Neuronal stem cell (in vitro differentiated cells): ENCODE measurements around the gene PTPRE.

Experiments
- DNase-seq: peaks from one replicate; pipeline ENCODE4 v3.0.0-alpha.2; 2013; ENCODE audit warnings: low spot score
- H2AFZ ChIP-seq: one replicate; pipeline ENCODE4 v1.6.1; 2013; ENCODE audit warnings: mild to moderate bottlenecking, low read length, inconsistent platforms
- H2AK5ac ChIP-seq: 2 replicates; pipeline ENCODE4 v1.6.1; 2013; ENCODE audit warnings: low read depth, mild to moderate bottlenecking, inconsistent platforms, low read length, moderate library complexity, mixed read lengths
- H2BK120ac ChIP-seq: 2 replicates; pipeline ENCODE4 v1.6.1; 2013; ENCODE audit warnings: low read depth, mild to moderate bottlenecking, inconsistent platforms, low read length, moderate library complexity, mixed read lengths
- H2BK12ac ChIP-seq: one replicate; pipeline ENCODE4 v1.6.1; 2013; ENCODE audit warnings: low read length, inconsistent platforms
- H2BK15ac ChIP-seq: 2 replicates; pipeline ENCODE4 v1.6.1; 2013; ENCODE audit warnings: mild to moderate bottlenecking, low read length, inconsistent platforms, mixed read lengths
- H2BK5ac ChIP-seq: one replicate; pipeline ENCODE4 v1.6.1; 2013; ENCODE audit warnings: inconsistent platforms, mild to moderate bottlenecking, low read length, moderate library complexity
- H3K14ac ChIP-seq: one replicate; pipeline ENCODE4 v1.6.1; 2013; ENCODE audit warnings: low read length, inconsistent platforms
- H3K18ac ChIP-seq: 2 replicates; pipeline ENCODE4 v1.6.1; 2013; ENCODE audit warnings: low read length, inconsistent platforms
- H3K23ac ChIP-seq: 2 replicates; pipeline ENCODE4 v1.6.1; 2013; ENCODE audit warnings: low read depth, mild to moderate bottlenecking, mixed read lengths, low read length, inconsistent platforms; ENCODE audit not compliant: poor library complexity
- H3K27ac ChIP-seq: replicated peaks from 3 replicates; pipeline ENCODE4 v1.5.1; 2013; ENCODE audit warnings: low read length, inconsistent platforms
- H3K27me3 ChIP-seq, 3 experiments: 2 replicates each; pipeline ENCODE4 v1.6.1; 2013; ENCODE audit warnings: low read length in 3 of 3, mild to moderate bottlenecking in 2 of 3, inconsistent platforms in 1 of 3, low read depth in 1 of 3, mixed read lengths in 1 of 3, moderate library complexity in 1 of 3; ENCODE audit not compliant: control insufficient read depth in 3 of 3, insufficient read depth in 3 of 3
- H3K36me3 ChIP-seq, 2 donors: replicated peaks in 1 of 2; 2 replicates each; pipeline ENCODE4 v1.6.1; 2013; ENCODE audit warnings: low read length in 2 of 2; ENCODE audit not compliant: control insufficient read depth in 2 of 2, insufficient read depth in 2 of 2
- H3K4ac ChIP-seq: 2 replicates; pipeline ENCODE4 v1.6.1; 2013; ENCODE audit warnings: inconsistent platforms, mild to moderate bottlenecking, low read length, moderate library complexity
- H3K4me1 ChIP-seq, 2 donors: 1 replicate in 1 of 2; 2 replicates in 1 of 2; pipeline ENCODE4 v1.6.1; 2013; ENCODE audit warnings: low read length in 2 of 2, low read depth in 1 of 2; ENCODE audit not compliant: control insufficient read depth in 2 of 2, insufficient read depth in 1 of 2
- H3K4me2 ChIP-seq: one replicate; pipeline ENCODE4 v1.6.1; 2013; ENCODE audit warnings: mild to moderate bottlenecking, low read length, inconsistent platforms; ENCODE audit not compliant: insufficient read depth, poor library complexity, severe bottlenecking
- H3K4me3 ChIP-seq, 2 donors: 2 replicates each; pipeline ENCODE4 v1.5.1; 2013; ENCODE audit warnings: low read length in 2 of 2, mild to moderate bottlenecking in 2 of 2, inconsistent platforms in 1 of 2, moderate library complexity in 1 of 2
- H3K79me1 ChIP-seq: one replicate; pipeline ENCODE4 v1.6.1; 2013; ENCODE audit warnings: low read depth, mild to moderate bottlenecking, inconsistent platforms, low read length, moderate library complexity
- H3K9ac ChIP-seq: one replicate; pipeline ENCODE4 v1.6.1; 2013; ENCODE audit warnings: mild to moderate bottlenecking, low read depth, low read length, inconsistent platforms; ENCODE audit not compliant: poor library complexity
- H3K9me3 ChIP-seq, 2 donors: replicated peaks in 1 of 2; 2 replicates each; pipeline versions ENCODE3 to v1.6.1; 2013; ENCODE audit warnings: low read length in 2 of 2, mild to moderate bottlenecking in 2 of 2, inconsistent platforms in 1 of 2, low read depth in 1 of 2, mixed read lengths in 1 of 2, moderate library complexity in 1 of 2; ENCODE audit not compliant: control insufficient read depth in 2 of 2, insufficient read depth in 1 of 2
- H4K8ac ChIP-seq: one replicate; pipeline ENCODE4 v1.6.1; 2013; ENCODE audit warnings: low read depth, mild to moderate bottlenecking, inconsistent platforms, low read length, moderate library complexity
- H4K91ac ChIP-seq: one replicate; pipeline ENCODE4 v1.6.1; 2013; ENCODE audit warnings: low read length, low read depth, mild to moderate bottlenecking, inconsistent platforms; ENCODE audit not compliant: poor library complexity
- WGBS, 2 donors: extraction: QIAGEN DNeasy Blood & Tissue Kit; methylation state at CpG; one replicate each; pipeline ENCODE4 v1.1.7; 2013; ENCODE audit warnings: missing lambda C conversion rate in 2 of 2, mixed read lengths in 1 of 2; ENCODE audit not compliant: insufficient read length in 2 of 2, insufficient replicate concordance in 1 of 2; ENCODE audit errors: extremely low coverage in 2 of 2; 5-methylcytosine and 5-hydroxymethylcytosine counted together

PTPRE gene

DNA sequence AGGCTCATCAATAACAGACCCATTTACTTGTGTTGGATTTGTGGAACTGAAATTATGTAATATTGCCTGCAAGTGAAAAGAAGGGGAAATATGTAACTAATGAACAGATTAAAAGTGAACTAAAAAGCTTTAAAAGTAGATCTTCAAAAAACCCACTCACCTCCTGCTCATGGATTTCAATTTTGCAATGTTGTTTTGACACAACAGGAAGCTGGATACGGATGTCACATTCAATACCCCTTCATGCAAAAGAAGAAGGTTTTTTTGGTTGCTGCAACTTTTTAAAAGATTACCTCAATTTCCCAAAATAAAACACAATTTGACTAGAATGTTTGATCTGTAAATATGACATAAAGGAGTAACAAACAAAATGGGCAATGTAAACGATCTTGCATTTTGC is 216.0 kb downstream of the PTPRE start:
- Histone ChIP-seq H3K27me3 (peaks cover 0 to 10% (median 0%) of the 10 kb centered on the region in 3 experiments), H2BK15ac (no peak overlapping the region), H2BK120ac (no peak overlapping the region), H3K79me1 (peaks cover 8% of the 10 kb centered on the region), H2BK12ac (no peak overlapping the region), H4K8ac (no peak overlapping the region), H2AFZ (no peak overlapping the region), H3K4me2 (no peak overlapping the region), H3K4me1 (peaks cover 7 to 11% of the 10 kb centered on the region in 2 donors), H3K14ac (no peak overlapping the region), H2BK5ac (no peak overlapping the region), H3K4me3 (no peak overlapping the region), H3K9ac (no peak overlapping the region), H2AK5ac (no peak overlapping the region), H4K91ac (no peak overlapping the region), H3K4ac (no peak overlapping the region), H3K9me3 (peaks cover 0 to 20% of the 10 kb centered on the region in 2 donors), H3K36me3 (peaks cover 10 to 68% of the 10 kb centered on the region in 2 donors), H3K18ac (no peak overlapping the region), H3K27ac (no peak overlapping the region), H3K23ac (no peak overlapping the region)
- DNase-seq, result no peak
- WGBS, 2 donors, result no CpG with 5 or more reads among the region's 2 CpGs

DNA sequence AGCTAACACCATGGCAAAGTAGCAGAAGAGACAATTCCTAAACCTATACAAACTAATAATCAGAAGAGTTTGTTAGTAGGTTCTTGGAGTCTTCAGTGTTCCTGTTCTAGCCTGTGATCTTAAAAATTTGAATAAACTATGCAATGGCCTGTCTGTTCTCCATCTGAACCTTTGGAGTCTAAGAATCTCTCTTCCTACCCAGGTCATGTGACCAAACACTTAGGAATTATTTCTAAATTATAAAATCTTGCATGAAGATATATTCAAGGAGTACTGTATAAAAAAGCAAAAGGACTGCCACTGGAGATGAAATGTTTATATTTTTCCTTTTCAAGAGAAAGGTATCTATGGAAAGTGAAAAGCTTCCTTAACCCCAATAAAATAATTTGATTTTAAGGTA is 216.9 kb downstream of the PTPRE start:
- Histone ChIP-seq H3K4me1 (peaks cover 7 to 11% of the 10 kb centered on the region in 2 donors), H3K9ac (no peak overlapping the region), H4K8ac (no peak overlapping the region), H2AFZ (no peak overlapping the region), H4K91ac (no peak overlapping the region), H2BK15ac (no peak overlapping the region), H2BK120ac (no peak overlapping the region), H2BK12ac (no peak overlapping the region), H3K27ac (no peak overlapping the region), H3K18ac (no peak overlapping the region), H3K9me3 (peaks cover 0 to 20% of the 10 kb centered on the region in 2 donors), H3K4me3 (peak overlapping the region in 1 of 2 donors; percentile 77), H3K79me1 (peaks cover 8% of the 10 kb centered on the region), H3K4me2 (no peak overlapping the region), H3K14ac (no peak overlapping the region), H3K36me3 (peaks cover 7 to 59% of the 10 kb centered on the region in 2 donors), H2BK5ac (no peak overlapping the region), H3K4ac (no peak overlapping the region), H2AK5ac (no peak overlapping the region), H3K27me3 (peaks cover 0 to 13% (median 0%) of the 10 kb centered on the region in 3 experiments), H3K23ac (no peak overlapping the region)
- no peak for DNase-seq

DNA sequence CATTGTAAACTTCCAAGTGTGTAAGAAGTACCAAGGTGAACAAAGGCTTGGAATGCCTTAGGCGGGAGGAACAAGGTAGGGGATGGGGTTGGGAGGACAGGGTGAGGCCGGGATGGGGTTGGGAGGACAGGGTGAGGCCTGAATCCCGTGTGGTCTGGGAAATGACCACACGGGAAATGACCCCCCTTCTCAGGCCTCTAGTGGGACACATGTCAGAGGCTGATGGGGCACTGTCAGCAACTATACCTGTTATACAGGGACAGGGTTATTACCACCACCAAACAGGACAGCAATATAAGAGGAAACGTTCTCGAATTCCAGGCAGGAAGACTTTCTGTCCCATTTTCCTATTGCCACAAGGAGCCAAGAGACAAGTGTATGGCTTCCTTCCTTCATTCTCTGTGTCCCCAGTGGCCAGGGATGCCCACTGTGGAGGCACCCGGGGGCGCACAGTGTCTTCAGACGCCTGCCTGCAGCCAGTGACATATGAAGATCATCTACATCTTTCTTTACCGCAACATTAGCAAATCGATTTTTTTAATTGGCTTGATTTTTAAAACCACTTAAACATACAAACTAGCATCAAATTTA is 218.0 kb downstream of the PTPRE start:
- Histone ChIP-seq H3K9ac (peak overlapping the region; percentile 51), H2BK120ac (no peak overlapping the region), H4K8ac (no peak overlapping the region), H3K36me3 (peaks cover 4 to 49% of the 10 kb centered on the region in 2 donors), H3K4me2 (peak overlapping the region; percentile 69), H3K14ac (no peak overlapping the region), H2BK15ac (no peak overlapping the region), H3K27ac (no peak overlapping the region), H4K91ac (no peak overlapping the region), H3K79me1 (peaks cover 8% of the 10 kb centered on the region), H2AFZ (peak overlapping the region; percentile 96), H2AK5ac (no peak overlapping the region), H3K4ac (no peak overlapping the region), H3K27me3 (peaks cover 0 to 13% (median 0%) of the 10 kb centered on the region in 3 experiments), H3K4me1 (peaks cover 7 to 11% of the 10 kb centered on the region in 2 donors), H3K23ac (no peak overlapping the region), H2BK5ac (no peak overlapping the region), H3K4me3 (peak overlapping the region; percentile 77 to 99), H2BK12ac (no peak overlapping the region), H3K9me3 (peaks cover 0 to 20% of the 10 kb centered on the region in 2 donors), H3K18ac (no peak overlapping the region)
- DNase-seq, result no peak
- WGBS, 2 donors, result no CpG with 5 or more reads among the region's 11 CpGs

DNA sequence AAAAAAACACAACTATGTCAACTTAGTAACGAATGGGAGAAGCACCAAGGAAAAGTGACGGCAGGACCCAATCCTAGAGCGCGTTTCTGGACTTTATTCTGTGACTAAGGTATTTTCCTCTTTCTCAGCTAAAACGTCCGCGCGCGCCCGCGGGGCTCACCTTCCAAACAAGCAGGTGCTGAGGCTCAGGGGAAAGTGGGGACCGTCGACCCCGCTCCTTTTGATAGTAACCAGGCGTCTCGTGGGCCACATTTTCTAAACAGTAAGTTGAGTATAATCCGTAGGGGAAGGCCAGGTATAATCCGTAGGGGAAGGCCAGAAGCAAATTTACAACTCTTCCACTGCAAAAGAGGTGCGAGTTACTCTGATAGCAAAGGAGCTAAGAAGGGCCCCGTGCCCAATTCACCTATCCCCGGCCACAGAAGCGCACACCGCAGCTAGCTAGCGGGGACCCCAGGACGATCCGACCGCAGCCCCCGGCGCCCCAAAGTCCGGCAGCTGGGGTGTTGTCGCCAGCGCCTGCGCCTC is 218.6 kb downstream of the PTPRE start:
- no peak overlapping the region for H2BK15ac ChIP-seq
- peaks cover 0 to 20% of the 10 kb centered on the region in 2 donors for H3K9me3 ChIP-seq
- peak overlapping the region; percentile 39 for H2BK5ac ChIP-seq
- H3K4ac ChIP-seq, result no peak overlapping the region
- H3K4me1 ChIP-seq, result peaks cover 7 to 11% of the 10 kb centered on the region in 2 donors
- peak overlapping the region; percentile 81 for H2BK120ac ChIP-seq
- no peak overlapping the region for H4K8ac ChIP-seq
- H3K27me3 ChIP-seq, result peaks cover 0 to 13% (median 0%) of the 10 kb centered on the region in 3 experiments
- H3K14ac ChIP-seq, result peak overlapping the region; percentile 82
- DNase-seq, result no peak
- peak overlapping the region; percentile 96 for H3K18ac ChIP-seq
- peaks cover 8% of the 10 kb centered on the region for H3K79me1 ChIP-seq
- no peak overlapping the region for H2BK12ac ChIP-seq
- peak overlapping the region; percentile 69 for H3K4me2 ChIP-seq
- H3K9ac ChIP-seq, result peak overlapping the region; percentile 92
- WGBS, 2 donors, result no CpG with 5 or more reads among the region's 33 CpGs
- peak overlapping the region; percentile 96 for H2AFZ ChIP-seq
- no peak overlapping the region for H4K91ac ChIP-seq
- peak overlapping the region; percentile 40 for H3K23ac ChIP-seq
- H3K36me3 ChIP-seq, result peaks cover 4 to 43% of the 10 kb centered on the region in 2 donors
- peak overlapping the region; percentile 77 to 99 for H3K4me3 ChIP-seq
- no peak overlapping the region for H3K27ac ChIP-seq
- H2AK5ac ChIP-seq, result peak overlapping the region; percentile 92
